Measurements from ENCODE around the gene CLIP2.

DNA sequence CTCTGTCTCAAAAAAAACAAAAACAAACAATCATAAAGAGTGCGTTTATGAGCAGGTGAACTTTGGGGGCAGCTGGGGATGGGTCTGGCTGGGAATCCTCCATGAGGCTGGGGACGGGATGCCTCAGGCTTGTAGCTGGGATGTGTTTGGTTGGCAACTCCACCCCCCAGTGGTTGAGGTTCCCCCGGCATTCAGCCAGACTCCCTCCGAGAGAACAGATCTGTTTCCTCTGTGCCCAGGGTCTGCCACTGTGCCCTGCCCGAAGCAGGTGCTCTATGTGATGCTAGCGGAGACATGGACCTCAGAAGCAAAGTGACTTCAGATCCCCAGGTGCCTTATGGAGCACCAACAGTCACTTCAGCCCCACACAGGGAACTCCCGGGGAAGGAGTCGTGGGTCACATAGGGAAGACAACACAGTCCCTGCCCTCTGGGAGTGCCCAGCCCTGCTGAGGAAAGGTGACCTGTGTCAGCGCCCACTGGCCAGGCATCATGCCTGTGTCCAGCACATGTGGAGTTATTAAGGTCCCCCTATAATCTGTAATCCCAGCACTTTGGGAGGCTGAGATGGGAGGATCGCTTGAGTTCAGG lies 135.2 kb downstream of the CLIP2 start:
- TF ChIP-seq, protein P1, sequence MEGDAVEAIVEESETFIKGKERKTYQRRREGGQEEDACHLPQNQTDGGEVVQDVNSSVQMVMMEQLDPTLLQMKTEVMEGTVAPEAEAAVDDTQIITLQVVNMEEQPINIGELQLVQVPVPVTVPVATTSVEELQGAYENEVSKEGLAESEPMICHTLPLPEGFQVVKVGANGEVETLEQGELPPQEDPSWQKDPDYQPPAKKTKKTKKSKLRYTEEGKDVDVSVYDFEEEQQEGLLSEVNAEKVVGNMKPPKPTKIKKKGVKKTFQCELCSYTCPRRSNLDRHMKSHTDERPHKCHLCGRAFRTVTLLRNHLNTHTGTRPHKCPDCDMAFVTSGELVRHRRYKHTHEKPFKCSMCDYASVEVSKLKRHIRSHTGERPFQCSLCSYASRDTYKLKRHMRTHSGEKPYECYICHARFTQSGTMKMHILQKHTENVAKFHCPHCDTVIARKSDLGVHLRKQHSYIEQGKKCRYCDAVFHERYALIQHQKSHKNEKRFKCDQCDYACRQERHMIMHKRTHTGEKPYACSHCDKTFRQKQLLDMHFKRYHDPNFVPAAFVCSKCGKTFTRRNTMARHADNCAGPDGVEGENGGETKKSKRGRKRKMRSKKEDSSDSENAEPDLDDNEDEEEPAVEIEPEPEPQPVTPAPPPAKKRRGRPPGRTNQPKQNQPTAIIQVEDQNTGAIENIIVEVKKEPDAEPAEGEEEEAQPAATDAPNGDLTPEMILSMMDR (IDR thresholded peaks at IDR 0.05) = no peak
- TF ChIP-seq POLR2AphosphoS5 (IDR thresholded peaks at IDR 0.05; ENCODE audit: insufficient read depth in 1 of 2, low read depth in 1 of 2) (no peak), POLR2A (IDR thresholded peaks at IDR 0.05) (no peak)

Measured in vagina (tissue), 2 donors.